ENCODE results near the gene LMAN1.
A peak's percentile ranks its signal among the peaks of the same experiment; 100 is the strongest.

The LMAN1 gene

GRCh38 chr18:59360381-59360780 lies 1.3 kb upstream of the LMAN1 start:
- DNase-seq (ENCODE audit: low read depth), result no peak

GRCh38 chr18:59359576-59359952 lies 499 bp upstream of the LMAN1 start:
- DNase-seq (ENCODE audit: low read depth), result no peak

GRCh38 chr18:59358414-59358711 lies 702 bp downstream of the LMAN1 start:
- peak; percentile 10 for DNase-seq (ENCODE audit: low read depth)

- no peak for DNase-seq (ENCODE audit: low read depth)
Observed at GRCh38 chr18:59357928-59358327, 1.1 kb downstream of the LMAN1 start.

- DNase-seq (ENCODE audit: low read depth), result no peak
Observed at GRCh38 chr18:59354731-59355130, 4.3 kb downstream of the LMAN1 start.

GRCh38 chr18:59353079-59353680 lies 5.9 kb downstream of the LMAN1 start:
- DNase-seq (ENCODE audit: low read depth), result no peak

- DNase-seq (ENCODE audit: low read depth), result no peak
Observed at GRCh38 chr18:59352250-59352855, 6.7 kb downstream of the LMAN1 start.

- DNase-seq (ENCODE audit: low read depth), result no peak
Observed at GRCh38 chr18:59345556-59345955, 13.5 kb downstream of the LMAN1 start.

GRCh38 chr18:59344996-59345395 lies 14.1 kb downstream of the LMAN1 start:
- DNase-seq (ENCODE audit: low read depth), result no peak

- DNase-seq (ENCODE audit: low read depth), result no peak
Observed at GRCh38 chr18:59343926-59344325, 15.1 kb downstream of the LMAN1 start.

- no peak for DNase-seq (ENCODE audit: low read depth)
Observed at GRCh38 chr18:59340817-59341216, 18.2 kb downstream of the LMAN1 start.

GRCh38 chr18:59340312-59340711 lies 18.8 kb downstream of the LMAN1 start:
- DNase-seq (ENCODE audit: low read depth), result no peak

GRCh38 chr18:59332986-59333385 lies 26.1 kb downstream of the LMAN1 start:
- no peak for DNase-seq (ENCODE audit: low read depth)

GRCh38 chr18:59328683-59329082 lies 30.4 kb downstream of the LMAN1 start:
- DNase-seq (ENCODE audit: low read depth), result no peak

GRCh38 chr18:59325965-59326364 lies 33.1 kb downstream of the LMAN1 start:
- DNase-seq (ENCODE audit: low read depth), result no peak

- DNase-seq (ENCODE audit: low read depth), result no peak
Observed at GRCh38 chr18:59324623-59324971, 34.5 kb downstream of the LMAN1 start.

- DNase-seq (ENCODE audit: low read depth), result no peak
Observed at GRCh38 chr18:59323931-59324622, 35.0 kb downstream of the LMAN1 start.

GRCh38 chr18:59318460-59319050 lies 40.5 kb downstream of the LMAN1 start, which contains the start of gene CPLX4:
Gene CPLX4 (minus strand): TSS chr18:59318649. CDS start chr18:59318462, 187 bp downstream.
- no peak for DNase-seq (ENCODE audit: low read depth)

- no peak for DNase-seq (ENCODE audit: low read depth)
Observed at GRCh38 chr18:59311631-59312030, 47.4 kb downstream of the LMAN1 start.

- no peak for DNase-seq (ENCODE audit: low read depth)
Observed at GRCh38 chr18:59308938-59309260, 50.2 kb downstream of the LMAN1 start.

GRCh38 chr18:59308248-59308937 lies 50.7 kb downstream of the LMAN1 start:
- DNase-seq (ENCODE audit: low read depth), result peak; percentile 18

- DNase-seq (ENCODE audit: low read depth), result no peak
Observed at GRCh38 chr18:59306640-59307039, 52.4 kb downstream of the LMAN1 start.

- DNase-seq (ENCODE audit: low read depth), result no peak
Observed at GRCh38 chr18:59305295-59305694, 53.8 kb downstream of the LMAN1 start.

Data from fibroblast of the conjunctiva (primary cell).